ENCODE results near the gene GLT8D2. TPM values are rescaled to one million over a fixed set of nuclear protein-coding genes. Genes with fewer than 3 reads are reported as not detected.
A peak's percentile ranks its signal among the peaks of the same experiment; 100 is the strongest.

Gene GLT8D2
- total RNA-seq, 3 donors from 2014 or later (not counting 1 experiment from before 2014, with no cell fraction given): 0.19 to 0.48 (median 0.32) TPM

GRCh38 chr12:103964805-103965204 is 85.2 kb downstream of the GLT8D2 start:
- Mint-ChIP-seq H3K36me3 (no peaks in the 10 kb centered on the region), H3K27me3 (ENCODE audit: low read depth in 2 of 2) (no peaks in the 10 kb centered on the region), H3K4me3 (peak overlapping the region; percentile 99), H3K4me1 (peaks cover 43 to 48% of the 10 kb centered on the region in 2 donors), H3K9me3 (no peaks in the 10 kb centered on the region), H3K27ac (peak overlapping the region; percentile 97 to 98)
- H3K36me3 ChIP-seq (ENCODE audit: control insufficient read depth, insufficient read depth, low read length): no peaks in the 10 kb centered on the region
- H3K27me3 ChIP-seq (ENCODE audit: control insufficient read depth, insufficient read depth, low read length): no peaks in the 10 kb centered on the region
- DNase-seq (no peak), ATAC-seq (no peak)
- H3K4me1 ChIP-seq (ENCODE audit: control insufficient read depth, insufficient read depth, low read length): peaks cover 12% of the 10 kb centered on the region
- peak overlapping the region; percentile 91 for H3K27ac ChIP-seq (ENCODE audit: low read length)
- H3K9me3 ChIP-seq (ENCODE audit: control insufficient read depth, insufficient read depth, low read length): no peaks in the 10 kb centered on the region
- peak overlapping the region; percentile 78 for H3K4me3 ChIP-seq (ENCODE audit: low read length)
- TF ChIP-seq CTCF (IDR thresholded peaks at IDR 0.05): no peak
- intact Hi-C loops (cut with micrococcal nuclease): loop anchor here (1.0 to 5.0 kb wide), 4 partner anchors 8 to 100 kb away; partner anchors contain the start of genes HCFC2 and HSP90B1
- WGBS (ENCODE audit: insufficient coverage): 63% methylated on average over 2 of the region's 3 CpGs

- no peaks in the 10 kb centered on the region for H3K27me3 Mint-ChIP-seq (ENCODE audit: low read depth in 2 of 2)
- Histone ChIP-seq H3K4me1 (ENCODE audit: control insufficient read depth, insufficient read depth, low read length) (peaks cover 15% of the 10 kb centered on the region), H3K9me3 (ENCODE audit: control insufficient read depth, insufficient read depth, low read length) (no peaks in the 10 kb centered on the region), H3K27me3 (ENCODE audit: control insufficient read depth, insufficient read depth, low read length) (no peaks in the 10 kb centered on the region), H3K36me3 (ENCODE audit: control insufficient read depth, insufficient read depth, low read length) (no peaks in the 10 kb centered on the region), H3K4me3 (ENCODE audit: low read length) (no peak overlapping the region), H3K27ac (ENCODE audit: low read length) (no peak overlapping the region)
- peaks cover 26 to 28% of the 10 kb centered on the region in 2 donors for H3K4me1 Mint-ChIP-seq
- no peak for TF ChIP-seq CTCF (IDR thresholded peaks at IDR 0.05)
- intact Hi-C loops (cut with micrococcal nuclease): no loop called here
- no peaks in the 10 kb centered on the region for H3K36me3 Mint-ChIP-seq
- WGBS (ENCODE audit: insufficient coverage): 42% methylated on average over 1 of the region's 1 CpG
- no peak overlapping the region for H3K4me3 Mint-ChIP-seq
- H3K27ac Mint-ChIP-seq: peak overlapping the region; percentile 42 to 43
- DNase-seq (no peak), ATAC-seq (no peak)
- H3K9me3 Mint-ChIP-seq: no peaks in the 10 kb centered on the region
These were observed 87.5 kb downstream of the GLT8D2 start for GRCh38 chr12:103962493-103962892.

DNA sequence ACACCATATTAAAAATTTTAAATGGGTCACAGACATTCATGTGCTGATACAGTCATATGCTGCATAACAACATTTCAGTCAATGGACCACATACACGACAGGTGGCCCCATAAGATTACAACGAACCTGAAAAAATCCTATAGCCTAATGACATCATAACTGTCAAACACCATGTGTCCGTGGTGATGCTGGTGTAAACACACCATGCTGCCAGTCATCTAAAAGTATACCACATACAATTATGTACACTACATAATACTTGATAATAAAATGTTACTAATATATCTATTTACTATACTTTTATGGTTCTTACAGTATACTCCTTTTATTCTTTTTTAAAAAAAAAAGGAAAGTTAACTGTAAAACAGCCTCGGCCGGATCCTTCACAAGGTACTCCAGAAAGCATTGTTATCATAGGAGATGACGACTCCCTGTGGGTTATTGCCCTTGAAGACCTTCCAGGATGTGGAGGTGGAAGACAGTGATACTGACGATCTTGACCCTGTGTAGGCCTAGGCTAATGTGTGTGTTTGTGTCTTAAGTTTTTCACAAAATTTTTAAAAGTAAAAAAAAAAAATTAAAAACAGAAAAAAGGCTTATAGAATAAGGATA is 89.3 kb downstream of the GLT8D2 start:
- ATAC-seq (no peak), DNase-seq (no peak)
- Histone ChIP-seq H3K27ac (ENCODE audit: low read length) (no peak overlapping the region), H3K27me3 (ENCODE audit: control insufficient read depth, insufficient read depth, low read length) (no peaks in the 10 kb centered on the region), H3K9me3 (ENCODE audit: control insufficient read depth, insufficient read depth, low read length) (no peaks in the 10 kb centered on the region), H3K4me1 (ENCODE audit: control insufficient read depth, insufficient read depth, low read length) (peaks cover 21% of the 10 kb centered on the region), H3K4me3 (ENCODE audit: low read length) (no peak overlapping the region), H3K36me3 (ENCODE audit: control insufficient read depth, insufficient read depth, low read length) (no peaks in the 10 kb centered on the region)
- Mint-ChIP-seq H3K4me1 (peaks cover 31% of the 10 kb centered on the region in 2 donors), H3K27ac (no peak overlapping the region), H3K4me3 (no peak overlapping the region), H3K27me3 (ENCODE audit: low read depth in 2 of 2) (no peaks in the 10 kb centered on the region), H3K36me3 (no peaks in the 10 kb centered on the region), H3K9me3 (no peaks in the 10 kb centered on the region)
- WGBS (ENCODE audit: insufficient coverage): 87% methylated on average over 7 of the region's 7 CpGs
- no peak for TF ChIP-seq CTCF (IDR thresholded peaks at IDR 0.05)
- intact Hi-C loops (cut with micrococcal nuclease): no loop called here

- Histone ChIP-seq H3K27ac (ENCODE audit: low read length) (no peak overlapping the region), H3K4me3 (ENCODE audit: low read length) (no peak overlapping the region), H3K27me3 (ENCODE audit: control insufficient read depth, insufficient read depth, low read length) (no peaks in the 10 kb centered on the region), H3K9me3 (ENCODE audit: control insufficient read depth, insufficient read depth, low read length) (no peaks in the 10 kb centered on the region), H3K4me1 (ENCODE audit: control insufficient read depth, insufficient read depth, low read length) (peaks cover 19% of the 10 kb centered on the region), H3K36me3 (ENCODE audit: control insufficient read depth, insufficient read depth, low read length) (peaks cover 9% of the 10 kb centered on the region)
- Mint-ChIP-seq H3K4me1 (peaks cover 31% of the 10 kb centered on the region in 2 donors), H3K27ac (peak overlapping the region; percentile 33 to 58), H3K9me3 (no peaks in the 10 kb centered on the region), H3K36me3 (no peaks in the 10 kb centered on the region), H3K4me3 (peak overlapping the region; percentile 17), H3K27me3 (ENCODE audit: low read depth in 2 of 2) (no peaks in the 10 kb centered on the region)
- intact Hi-C loops (cut with micrococcal nuclease): loop anchor here (5.0 kb wide), 1 partner anchor 116 kb away; the partner anchor contains the start of gene NT5DC3
- no peak for TF ChIP-seq CTCF (IDR thresholded peaks at IDR 0.05)
- ATAC-seq (no peak), DNase-seq (no peak)
- WGBS (ENCODE audit: insufficient coverage): 100% methylated on average over 1 of the region's 1 CpG
These were observed 91.4 kb downstream of the GLT8D2 start for GRCh38 chr12:103958621-103959020.
